DMS153 treated with DMSO at 0.1 percent for 48 hours (cell line): ENCODE data around the gene PPM1H.
A peak's percentile ranks its signal among the peaks of the same experiment; 100 is the strongest.
"Not testable (repeated sequence)": the region's sequence is repeated elsewhere in the genome, so short reads cannot be mapped to it uniquely, and the experiment has no call there.

ENCODE experiments used
- DNase-seq: peaks from one replicate; lab custom pipeline; 2025; ENCODE audit not compliant: unreplicated experiment; lab: John Stamatoyannopoulos, UW

PPM1H gene

GRCh38 chr12:62910549-62911169 is 24.3 kb downstream of the PPM1H start:
- DNase-seq: no peak

DNA sequence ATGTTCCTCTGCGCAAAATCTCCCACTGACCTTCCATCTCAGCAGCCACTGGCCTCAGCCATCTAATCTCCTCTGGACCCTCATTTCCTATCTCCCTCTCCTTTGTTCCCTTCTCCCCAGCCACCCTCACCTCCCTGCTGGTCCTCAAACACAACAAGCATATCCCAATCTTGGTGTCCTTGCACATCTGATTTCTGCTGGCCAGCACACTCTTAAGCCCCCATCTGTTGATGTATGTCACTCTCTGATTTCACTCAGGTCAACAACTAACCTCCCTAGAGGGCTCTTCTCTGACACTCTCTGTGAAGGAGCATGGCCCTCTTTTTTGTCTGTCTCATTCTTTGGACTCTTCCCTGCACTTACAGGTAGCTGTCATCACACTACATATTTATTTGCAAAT is 25.6 kb downstream of the PPM1H start:
- no peak for DNase-seq

DNA sequence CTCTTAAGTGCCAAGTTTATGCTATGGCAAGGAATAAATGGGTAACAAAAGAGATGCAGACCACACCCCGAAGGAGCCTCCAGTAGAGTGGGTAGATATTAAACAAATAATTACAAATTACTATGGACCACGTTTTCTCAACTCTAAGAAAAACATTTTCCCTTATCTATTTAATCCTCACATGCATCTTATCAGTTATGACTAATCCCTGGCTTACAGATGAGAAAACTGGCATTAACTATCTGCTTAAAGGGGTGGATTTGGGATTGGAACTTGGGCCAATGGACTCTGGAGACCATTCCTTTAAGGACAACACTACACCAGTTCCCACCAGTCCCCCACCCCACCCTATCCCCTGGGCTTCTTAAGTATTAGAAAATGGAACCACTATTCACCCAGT is 26.3 kb downstream of the PPM1H start:
- DNase-seq: no peak

DNA sequence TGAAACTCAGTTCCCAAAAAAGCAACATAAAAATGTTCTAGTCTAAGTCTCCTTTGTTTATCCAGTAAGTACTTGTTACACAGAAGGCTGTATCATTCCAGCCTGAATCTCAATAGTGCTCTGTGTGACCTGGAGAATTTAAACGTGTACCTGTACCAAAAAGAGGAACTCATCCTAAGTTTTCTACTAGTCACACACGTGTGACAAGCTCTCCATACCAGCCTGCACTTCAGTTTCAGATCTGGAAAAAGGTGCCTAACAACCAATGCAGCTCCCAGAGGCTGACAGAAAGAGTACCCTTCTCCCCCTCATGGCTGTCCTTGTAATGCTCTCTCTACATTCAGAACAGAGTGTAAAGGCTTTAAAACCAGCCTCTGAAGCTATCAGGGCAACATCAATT is 27.4 kb downstream of the PPM1H start:
- DNase-seq: no peak

DNA sequence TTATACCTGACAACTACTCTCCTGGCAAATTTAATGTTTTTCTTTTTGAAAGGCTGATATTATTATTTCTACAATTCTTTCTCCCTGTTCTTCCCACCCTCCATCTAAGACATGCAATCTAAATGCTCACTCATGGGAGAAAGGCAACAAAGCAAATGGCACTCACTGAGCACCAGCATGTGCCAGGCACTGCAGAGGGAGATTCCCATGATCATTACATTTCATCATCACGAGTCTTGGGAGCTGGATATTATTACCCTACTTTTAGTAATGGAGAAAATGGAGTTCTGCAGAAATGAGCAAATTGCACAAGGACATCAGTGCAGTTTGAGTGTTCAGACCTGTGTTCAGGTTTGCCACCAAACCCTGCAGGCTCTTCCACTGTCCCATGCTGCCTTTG is 27.9 kb downstream of the PPM1H start:
- no peak for DNase-seq

DNA sequence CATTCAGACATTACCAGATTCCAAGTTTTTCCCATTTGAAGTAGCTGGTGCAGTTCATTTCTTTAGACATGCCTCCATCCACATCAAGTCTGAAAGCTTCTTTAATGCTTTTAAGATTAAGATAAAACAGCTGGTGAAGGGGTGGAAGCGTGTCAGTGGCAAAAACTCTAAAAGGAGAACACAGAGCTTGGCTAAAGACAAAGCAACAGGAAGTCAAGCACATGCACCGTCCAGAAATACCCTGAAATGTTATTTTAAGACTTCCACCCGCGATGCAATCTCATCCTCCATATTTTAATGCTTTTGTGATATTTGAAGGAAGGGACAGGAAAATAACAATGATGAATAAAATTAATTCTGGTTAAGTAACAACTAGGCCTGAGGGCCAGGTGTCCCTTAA is 31.8 kb downstream of the PPM1H start:
- DNase-seq: no peak

GRCh38 chr12:62900686-62901272 is 34.2 kb downstream of the PPM1H start:
- peak; percentile 46 for DNase-seq

- DNase-seq: peak; percentile 60
These were observed 35.2 kb downstream of the PPM1H start for GRCh38 chr12:62899568-62900390.

DNA sequence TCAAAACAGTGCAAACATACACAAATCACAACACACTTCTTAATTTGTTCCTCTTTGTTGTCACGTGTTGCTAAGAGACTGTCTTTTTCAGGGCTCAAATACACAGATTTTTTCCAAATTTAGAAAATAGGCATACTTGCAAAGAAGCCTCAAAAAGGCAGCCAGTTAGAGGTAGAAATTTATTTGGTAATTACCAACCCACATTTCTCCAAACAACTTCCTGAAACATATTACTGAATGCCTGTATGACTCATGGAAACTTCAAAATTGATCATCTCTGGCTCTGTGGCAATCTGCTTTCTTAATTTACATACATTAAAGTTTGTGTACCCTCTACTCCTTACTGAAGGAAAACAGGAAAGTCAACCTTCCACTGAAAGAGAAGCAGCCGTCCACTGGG is 36.4 kb downstream of the PPM1H start:
- no peak for DNase-seq

GRCh38 chr12:62895351-62895877 is 39.5 kb downstream of the PPM1H start:
- no peak for DNase-seq

DNA sequence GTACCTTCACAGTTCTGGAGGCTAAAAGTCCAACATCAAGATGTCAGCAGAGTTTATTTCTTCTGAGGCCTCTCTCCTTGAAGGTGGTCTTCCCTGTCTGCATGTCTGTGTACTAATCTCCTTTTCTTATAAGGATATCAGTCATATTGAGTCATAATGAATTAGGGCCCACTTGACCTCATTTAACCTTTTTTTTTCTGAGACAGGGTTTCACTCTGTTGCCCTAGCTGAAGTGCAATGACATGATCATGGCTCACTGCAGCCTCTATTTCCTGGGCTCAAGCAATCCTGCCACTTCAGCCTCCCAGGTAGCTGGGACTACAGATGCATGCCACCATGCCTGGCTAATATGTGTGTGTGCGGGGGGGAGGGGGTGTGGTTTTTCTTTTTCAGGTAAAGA is 41.7 kb downstream of the PPM1H start:
- DNase-seq: no peak

DNA sequence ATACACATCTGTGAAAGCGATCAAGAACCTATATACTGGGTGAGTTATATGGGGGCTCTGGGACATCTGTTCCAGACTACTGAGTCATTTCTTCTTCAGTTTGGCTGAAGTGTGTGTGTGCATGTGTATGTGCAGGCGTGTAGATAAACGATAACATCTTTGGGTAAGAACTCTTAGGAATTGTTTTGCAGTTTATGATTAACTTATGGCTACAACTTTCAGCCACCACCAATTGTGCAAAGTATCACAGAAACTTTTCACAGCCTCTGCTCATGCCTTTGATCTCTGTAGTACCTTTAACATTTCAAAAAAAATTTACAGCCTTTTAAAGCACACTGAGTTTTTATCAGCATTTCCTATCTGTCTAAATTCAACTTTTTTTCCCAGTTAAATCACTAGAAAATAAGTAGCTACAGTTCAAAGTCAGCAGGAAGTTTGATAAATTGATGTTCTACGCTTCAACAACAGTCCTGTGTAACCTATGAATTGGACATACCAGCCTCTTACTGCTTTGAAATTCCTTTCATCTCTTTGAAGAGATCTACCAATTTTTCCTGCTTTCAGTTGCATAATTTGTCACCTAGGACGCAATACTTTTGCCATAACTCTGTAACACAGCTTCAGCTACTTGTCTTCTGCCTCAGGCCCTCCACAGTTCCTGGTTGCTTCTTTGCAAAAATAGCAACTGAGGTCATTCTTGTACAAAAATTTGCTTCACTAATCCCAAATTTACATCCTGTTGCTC is 43.0 kb downstream of the PPM1H start:
- no peak for DNase-seq

- DNase-seq: no peak
These were observed 46.4 kb downstream of the PPM1H start for GRCh38 chr12:62888454-62889110.

DNA sequence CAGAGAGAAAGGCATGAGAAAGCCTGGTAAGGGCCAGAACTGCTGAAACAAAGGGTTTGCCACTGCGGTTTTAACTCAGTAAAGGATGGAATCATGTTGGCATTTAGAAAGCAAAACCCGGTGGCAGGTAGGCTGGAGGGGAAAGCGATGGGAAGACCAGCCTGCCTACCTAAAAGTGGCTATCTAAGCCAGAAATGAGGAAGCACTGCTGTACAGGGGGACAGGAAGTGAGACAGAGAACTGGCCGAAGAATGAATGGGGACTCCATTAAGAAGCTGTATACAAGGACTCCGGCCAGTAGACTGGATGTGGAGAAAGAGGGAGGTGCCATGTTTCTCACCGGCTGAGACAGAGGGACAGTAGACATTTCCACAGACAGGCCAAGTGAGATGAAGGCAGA is 48.2 kb downstream of the PPM1H start:
- no peak for DNase-seq

DNA sequence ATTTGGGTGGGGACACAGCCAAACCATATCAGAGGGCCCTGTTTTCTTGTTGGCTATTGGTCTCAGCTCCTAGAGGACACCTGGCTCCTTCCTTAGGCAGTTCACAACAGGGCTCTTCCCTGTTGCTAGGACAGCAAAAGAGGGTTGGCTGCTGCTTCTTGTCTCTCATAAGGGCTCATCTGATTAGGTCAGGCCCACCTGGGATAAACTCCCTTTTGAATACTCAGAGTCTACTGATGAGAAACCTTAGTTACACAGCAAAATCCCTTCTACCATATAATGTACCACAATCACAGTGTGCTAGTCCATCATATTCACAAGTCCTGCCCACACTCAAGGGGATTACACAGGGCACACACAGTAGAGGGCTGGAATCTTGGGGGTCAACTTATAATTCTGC is 49.7 kb downstream of the PPM1H start:
- DNase-seq: no peak

- DNase-seq: not testable (repeated sequence)
These were observed 50.1 kb downstream of the PPM1H start for GRCh38 chr12:62884832-62885231.

DNA sequence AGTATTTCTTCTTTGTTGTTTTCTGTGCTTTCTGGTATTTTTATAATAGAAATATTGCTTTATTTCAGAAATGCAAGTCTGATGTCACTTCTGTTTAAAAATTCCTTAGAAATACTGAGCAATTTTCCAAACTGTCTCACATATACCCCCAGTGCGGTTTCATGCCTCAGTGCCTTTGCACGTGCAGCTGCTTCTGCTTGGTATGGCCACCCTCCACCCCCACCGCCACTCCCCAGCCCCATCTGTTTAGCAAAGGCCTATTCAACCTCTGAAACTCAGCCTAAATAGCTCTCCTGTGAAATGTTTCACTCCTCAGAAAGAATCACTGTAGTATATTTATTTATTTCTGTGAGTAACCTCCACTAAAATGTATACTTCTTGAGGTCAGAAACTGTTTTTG is 52.3 kb downstream of the PPM1H start:
- DNase-seq: no peak

DNA sequence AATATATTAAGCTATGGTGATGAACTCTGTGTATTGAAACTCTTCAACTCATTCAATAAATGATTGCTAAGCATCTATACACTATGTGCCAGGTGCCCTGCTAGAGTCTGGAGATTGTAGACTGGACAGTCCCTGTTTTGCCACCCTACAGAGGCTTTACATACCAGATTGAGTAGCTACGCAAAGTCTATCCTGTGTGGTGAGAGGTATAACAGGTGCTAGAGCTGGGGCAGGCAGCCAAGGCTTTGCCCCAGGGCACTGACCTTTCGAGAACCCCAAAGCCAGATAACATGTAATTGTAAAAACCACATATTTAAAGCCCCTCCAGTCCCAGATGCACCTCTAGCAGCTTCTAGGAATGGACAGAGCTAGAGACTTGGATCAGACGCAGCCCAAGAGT is 52.8 kb downstream of the PPM1H start:
- DNase-seq: no peak

- no peak for DNase-seq
These were observed 55.3 kb downstream of the PPM1H start for GRCh38 chr12:62879691-62880090.

- DNase-seq: not testable (repeated sequence)
These were observed 55.7 kb downstream of the PPM1H start for GRCh38 chr12:62879228-62879627.

- DNase-seq: no peak
These were observed 56.7 kb downstream of the PPM1H start for GRCh38 chr12:62878211-62878610.
